GM13977 (cell line): Measurements from ENCODE around the gene ARHGAP36.

ENCODE experiments used
- DNase-seq: peaks from one replicate; pipeline ENCODE4 v3.0.0; 2012; ENCODE audit warnings: low spot score
- in situ Hi-C: fragments of 300-500 bp; cut with MboI; formaldehyde crosslinking; loops from one replicate; pipeline ENCODE4 v1.12.0; 2022; ENCODE audit warnings: low sequenced_read_pairs, low pct_unique_long_range_greater_than_20kb, mixed read lengths, inconsistent platforms; ENCODE audit not compliant: unreplicated experiment
- TF ChIP-seq, protein P1 (sequence below): IDR thresholded peaks from 2 replicates; pipeline ENCODE4 v1.5.1; 2012; ENCODE audit warnings: mild to moderate bottlenecking, control low read depth; ENCODE audit not compliant: insufficient read depth; ENCODE audit errors: extremely low read depth, missing control alignments

The ARHGAP36 gene

DNA sequence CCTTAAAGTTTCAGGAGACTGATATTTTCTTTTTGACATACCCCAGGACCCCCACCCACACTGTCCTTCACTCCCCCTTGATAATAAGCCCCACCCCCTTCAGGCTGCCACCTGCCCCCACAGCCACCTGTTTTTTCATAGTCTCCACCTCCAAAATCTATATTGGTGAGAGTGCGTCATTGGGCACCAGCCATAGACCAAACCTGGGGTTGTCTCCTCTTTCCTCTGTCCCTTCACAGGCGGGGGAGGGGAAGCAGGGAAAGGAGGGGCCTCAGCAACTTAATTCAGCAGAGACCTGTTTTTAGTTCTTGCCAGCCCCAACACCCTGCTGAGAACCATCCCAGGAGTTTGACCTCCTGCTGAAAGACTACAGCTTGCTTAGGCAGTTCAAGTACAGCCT lies 1.1 kb downstream of the ARHGAP36 start:
- TF ChIP-seq, protein P1, sequence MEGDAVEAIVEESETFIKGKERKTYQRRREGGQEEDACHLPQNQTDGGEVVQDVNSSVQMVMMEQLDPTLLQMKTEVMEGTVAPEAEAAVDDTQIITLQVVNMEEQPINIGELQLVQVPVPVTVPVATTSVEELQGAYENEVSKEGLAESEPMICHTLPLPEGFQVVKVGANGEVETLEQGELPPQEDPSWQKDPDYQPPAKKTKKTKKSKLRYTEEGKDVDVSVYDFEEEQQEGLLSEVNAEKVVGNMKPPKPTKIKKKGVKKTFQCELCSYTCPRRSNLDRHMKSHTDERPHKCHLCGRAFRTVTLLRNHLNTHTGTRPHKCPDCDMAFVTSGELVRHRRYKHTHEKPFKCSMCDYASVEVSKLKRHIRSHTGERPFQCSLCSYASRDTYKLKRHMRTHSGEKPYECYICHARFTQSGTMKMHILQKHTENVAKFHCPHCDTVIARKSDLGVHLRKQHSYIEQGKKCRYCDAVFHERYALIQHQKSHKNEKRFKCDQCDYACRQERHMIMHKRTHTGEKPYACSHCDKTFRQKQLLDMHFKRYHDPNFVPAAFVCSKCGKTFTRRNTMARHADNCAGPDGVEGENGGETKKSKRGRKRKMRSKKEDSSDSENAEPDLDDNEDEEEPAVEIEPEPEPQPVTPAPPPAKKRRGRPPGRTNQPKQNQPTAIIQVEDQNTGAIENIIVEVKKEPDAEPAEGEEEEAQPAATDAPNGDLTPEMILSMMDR = no peak
- in situ Hi-C loops = no loop called here
- no peak for DNase-seq

DNA sequence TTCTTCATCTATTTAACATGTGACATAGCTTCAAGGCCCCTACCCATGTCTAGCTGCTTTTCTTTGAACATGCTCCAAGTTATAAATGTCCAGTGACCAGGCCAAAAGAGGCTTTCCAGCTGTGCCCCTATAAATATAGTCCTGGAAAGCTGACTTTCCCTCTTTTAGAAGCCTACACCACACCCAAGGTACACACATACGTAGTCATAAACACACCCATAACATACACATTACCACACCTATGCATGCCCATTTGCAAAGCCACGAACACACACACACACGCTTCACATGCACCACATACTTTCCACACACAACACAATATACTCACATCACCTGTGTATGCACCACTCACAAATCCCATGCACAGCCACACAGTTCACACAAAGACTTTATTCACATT lies 2.0 kb downstream of the ARHGAP36 start:
- in situ Hi-C loops = no loop called here
- TF ChIP-seq, protein P1 = no peak
- DNase-seq = no peak

DNA sequence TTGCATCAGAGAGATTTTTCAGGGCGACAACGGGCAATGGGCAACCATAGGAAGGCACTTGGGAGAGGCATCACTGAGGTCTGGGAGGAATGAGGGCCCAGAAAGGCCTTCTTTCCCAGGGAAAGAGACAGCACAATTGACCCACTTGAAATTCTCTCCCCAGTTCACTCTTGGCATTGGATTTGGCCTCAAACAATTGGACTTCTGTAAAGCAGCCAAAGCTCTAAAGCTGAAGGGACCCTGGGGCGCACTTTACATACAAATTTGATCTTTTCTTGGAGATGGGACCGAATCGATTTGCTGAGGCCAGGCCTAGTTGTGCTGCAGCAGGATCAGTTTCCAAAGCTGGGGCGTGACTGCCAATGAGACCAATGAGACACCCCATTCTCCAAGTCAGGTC lies 3.2 kb downstream of the ARHGAP36 start:
- DNase-seq = no peak
- in situ Hi-C loops = no loop called here
- TF ChIP-seq, protein P1 = no peak

DNA sequence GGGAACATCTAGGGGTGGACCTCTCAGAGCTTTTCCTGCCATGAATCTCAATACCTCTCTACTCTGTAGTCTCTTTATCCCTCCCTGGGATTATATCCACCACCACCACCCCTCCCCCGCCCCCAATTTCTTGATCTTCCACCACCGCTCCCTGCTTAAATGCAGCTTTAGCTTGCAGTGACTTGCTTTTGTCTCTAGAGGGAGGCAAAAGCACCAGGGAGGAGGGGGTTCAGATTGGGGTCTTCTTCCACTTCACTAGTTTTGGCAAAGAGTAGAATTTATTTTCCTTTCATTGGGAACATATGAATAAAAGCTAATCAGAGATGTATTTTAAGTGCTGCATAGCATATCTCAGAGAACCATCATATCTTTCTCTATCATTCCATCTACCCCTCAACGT lies 5.5 kb downstream of the ARHGAP36 start:
- in situ Hi-C loops = no loop called here
- no peak for DNase-seq

DNA sequence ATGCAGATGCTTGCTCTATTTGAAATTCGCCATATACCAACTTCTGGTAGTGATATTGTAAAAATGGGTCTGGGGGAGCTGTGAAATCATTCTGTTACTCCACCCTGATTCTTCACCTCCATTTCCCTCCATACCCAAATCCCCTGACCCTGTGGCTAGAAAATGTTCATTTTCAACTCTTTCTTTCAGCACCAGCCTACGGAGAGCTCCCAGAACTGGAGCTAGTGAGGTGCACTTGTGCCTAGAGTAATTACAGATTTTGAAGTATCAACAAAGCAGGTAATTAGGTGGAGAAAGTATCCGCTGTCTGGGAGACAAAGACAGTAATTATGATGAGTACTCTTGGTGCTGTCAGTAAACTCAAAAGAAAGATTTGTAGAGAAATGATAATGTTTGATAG lies 8.1 kb downstream of the ARHGAP36 start:
- DNase-seq = no peak
- in situ Hi-C loops = no loop called here

More for the DNA sequence above, 5.5 kb downstream of the ARHGAP36 start:
- TF ChIP-seq, protein P1 = peak; percentile 25

DNA sequence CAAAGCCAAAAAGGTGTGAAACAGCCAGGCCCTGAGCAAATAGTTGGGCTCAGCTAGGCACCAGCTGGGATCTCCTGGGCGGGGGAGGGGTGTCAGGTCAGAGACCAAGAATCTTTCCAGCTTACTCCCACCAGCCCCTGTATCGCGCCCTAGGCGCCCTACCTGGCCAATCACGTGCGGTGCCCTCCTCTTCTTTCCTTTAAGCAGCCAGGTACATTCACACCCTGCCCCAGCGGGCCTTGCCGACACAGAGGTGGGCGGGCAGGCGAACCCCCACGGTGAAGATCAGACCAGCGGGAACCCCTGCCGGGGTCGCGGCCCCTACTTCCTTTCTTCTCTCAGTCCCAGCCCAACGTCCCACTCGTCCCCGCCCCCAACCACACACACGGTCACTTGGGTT lies 9.1 kb downstream of the ARHGAP36 start:
- TF ChIP-seq, protein P1 = no peak
- no peak for DNase-seq
- in situ Hi-C loops = no loop called here

More for the DNA sequence above, 8.1 kb downstream of the ARHGAP36 start:
- TF ChIP-seq, protein P1 = no peak

DNA sequence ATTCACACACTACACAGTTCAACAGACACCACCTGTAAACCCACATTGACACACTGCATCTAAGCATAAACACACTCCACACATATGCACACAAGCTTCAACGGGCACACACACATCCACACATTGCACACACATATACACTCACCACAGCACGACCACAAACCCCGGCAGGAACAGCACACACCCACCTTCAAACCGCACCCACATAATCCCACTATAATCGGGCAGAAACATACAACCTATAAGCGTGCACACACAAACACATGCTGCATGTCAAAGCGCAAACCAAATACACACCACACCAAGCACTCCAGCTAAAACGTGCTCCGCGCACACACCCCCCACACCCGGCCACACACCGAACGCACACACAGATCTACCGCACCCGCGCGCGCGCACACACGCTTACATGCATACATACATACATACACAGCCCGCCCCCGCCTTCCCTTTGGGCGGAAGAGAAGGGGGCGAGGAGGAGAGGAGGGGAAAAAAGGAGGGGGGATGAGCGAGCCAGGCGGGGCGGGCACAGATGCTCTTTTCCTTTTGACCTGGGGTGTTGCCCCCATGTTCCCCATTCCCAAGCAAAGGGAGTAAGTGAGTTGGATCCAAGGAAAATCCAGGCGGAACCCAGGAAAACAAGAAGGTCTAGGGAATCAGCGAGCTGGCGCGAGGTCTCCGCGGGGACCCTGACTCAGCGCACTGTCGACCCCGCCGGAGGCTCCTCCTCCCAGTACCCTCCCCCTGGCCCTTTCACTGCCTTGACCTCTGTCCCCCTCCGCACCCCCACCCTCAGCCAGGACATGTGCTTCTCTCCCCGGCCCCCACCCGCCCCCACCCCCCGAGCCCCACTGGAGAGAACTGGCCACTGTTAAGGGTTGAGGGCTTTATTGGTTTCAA lies 9.9 kb downstream of the ARHGAP36 start:
- TF ChIP-seq, protein P1 = no peak
- DNase-seq = no peak
- in situ Hi-C loops = no loop called here
